Raji (cell line): ENCODE data around the gene ITGB8.

Experiments used
- POLR2A ChIP-seq: IDR thresholded peaks from 2 replicates; pipeline ENCODE4 v1.6.1; 2011; ENCODE audit warnings: low read depth, low read length, control low read depth; ENCODE audit not compliant: insufficient read depth

ITGB8 gene

GRCh38 chr7:20330239-20330927 lies at the start of gene ITGB8:
Gene ITGB8 (plus strand): TSS chr7:20330900. CDS start chr7:20331807, 907 bp downstream.
- TF ChIP-seq POLR2A: no peak

DNA sequence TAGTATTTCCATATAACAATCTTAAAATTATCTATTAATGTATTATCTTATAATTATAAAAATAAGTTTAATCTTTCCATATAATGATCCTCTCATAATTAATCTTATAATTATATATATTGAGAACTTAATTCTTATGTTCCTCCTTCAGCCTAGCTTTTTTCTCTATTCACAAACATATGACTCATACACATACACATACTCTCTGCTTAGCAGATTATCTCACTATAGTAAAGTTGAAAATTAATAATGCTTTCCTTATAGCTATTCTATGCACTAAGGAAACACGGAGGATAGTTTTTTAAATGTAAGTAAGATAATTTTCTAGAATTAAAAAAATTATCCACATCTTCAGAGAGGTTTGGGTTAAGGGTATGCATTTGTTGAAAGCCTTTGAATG lies 47.7 kb upstream of the ITGB8 start:
- TF ChIP-seq POLR2A: no peak

DNA sequence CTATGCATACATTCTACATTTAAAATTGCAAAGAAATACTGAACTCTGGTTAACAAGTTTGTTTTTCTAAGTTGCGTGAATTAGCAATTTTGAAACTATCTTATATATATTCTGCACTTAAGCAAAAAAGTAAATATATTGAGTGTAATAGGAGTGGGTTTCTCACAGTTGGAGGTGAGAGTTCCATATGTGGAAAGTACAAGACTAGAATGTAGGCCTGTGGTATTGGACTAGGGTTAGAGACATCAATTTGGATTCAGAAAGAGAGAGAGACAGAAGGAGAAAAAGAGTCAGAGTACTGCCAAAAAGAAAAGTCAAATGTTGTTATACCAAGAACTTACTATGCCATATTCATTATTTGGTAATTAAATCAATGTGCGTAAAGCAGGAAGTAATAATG lies 47.3 kb upstream of the ITGB8 start:
- no peak for TF ChIP-seq POLR2A

DNA sequence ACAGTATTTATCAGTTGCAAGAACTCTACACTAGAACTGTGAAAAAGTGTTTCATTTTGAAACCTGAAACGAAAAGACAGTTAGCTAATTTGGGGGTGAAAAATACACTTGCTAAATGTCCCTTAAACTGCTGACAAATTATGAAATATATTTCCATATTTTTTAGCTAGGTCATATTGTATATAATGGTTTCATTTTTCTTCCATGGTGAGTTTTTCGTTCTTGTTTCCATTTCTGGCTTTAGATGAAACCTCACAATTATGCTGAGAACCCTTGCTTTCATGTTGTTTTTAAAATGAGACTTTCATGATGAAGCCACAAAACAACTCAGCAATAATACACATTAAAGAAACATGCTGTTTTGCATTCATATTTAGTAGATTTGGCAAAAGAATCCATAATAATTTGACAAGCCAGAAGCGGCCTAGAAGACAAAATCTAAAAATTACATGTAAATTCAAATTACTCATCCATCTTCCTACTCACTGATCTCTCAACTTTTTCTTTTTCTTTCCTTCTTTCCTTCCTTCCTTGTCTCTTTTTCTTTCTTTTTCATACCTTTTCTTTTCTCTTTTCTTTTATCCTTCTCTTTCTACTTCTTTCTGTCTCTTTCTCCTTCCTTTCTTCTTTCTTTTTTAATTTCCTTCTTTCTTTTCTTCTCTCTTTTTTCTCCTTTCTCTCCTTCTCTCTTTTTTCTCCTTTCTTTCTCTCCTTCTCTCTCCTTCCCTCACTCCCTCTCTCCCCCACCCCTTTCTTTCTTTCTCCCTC lies 46.5 kb upstream of the ITGB8 start:
- no peak for TF ChIP-seq POLR2A

DNA sequence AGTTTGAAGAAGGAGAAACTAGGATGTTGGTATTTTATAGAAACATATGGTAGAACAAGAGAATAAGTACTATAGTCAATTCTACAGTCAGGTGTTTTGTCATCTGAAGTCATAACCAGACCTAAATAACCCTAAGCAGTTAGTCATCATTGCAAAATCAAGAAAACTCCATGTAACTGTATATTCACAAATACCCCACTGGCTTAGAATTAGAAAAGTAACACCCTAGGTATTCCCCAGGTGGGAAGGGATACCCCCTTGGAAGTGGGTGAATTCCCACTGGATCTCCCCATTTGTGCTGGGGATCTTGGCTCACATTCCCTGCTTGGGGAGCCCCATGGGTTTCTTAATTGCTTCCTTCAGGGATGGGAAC lies 45.9 kb upstream of the ITGB8 start:
- TF ChIP-seq POLR2A: no peak

DNA sequence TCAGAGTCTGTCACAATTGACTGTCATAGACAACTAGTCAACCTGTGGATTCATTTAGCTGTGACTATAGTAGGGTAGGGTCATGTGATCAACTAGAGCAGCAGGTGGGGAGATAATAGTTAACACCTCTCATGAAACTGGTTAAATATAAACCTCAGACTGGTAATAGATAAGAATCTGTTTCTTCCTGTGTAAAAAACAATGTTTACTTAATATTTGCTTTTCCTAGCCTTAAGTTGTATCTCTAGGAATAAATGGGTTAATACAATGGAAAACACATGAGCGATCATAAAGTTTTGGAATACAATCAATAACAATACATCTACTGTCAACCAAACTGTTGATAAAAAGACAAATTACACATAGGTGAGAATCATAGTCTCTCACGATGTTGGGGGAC lies 43.4 kb upstream of the ITGB8 start:
- TF ChIP-seq POLR2A: no peak

DNA sequence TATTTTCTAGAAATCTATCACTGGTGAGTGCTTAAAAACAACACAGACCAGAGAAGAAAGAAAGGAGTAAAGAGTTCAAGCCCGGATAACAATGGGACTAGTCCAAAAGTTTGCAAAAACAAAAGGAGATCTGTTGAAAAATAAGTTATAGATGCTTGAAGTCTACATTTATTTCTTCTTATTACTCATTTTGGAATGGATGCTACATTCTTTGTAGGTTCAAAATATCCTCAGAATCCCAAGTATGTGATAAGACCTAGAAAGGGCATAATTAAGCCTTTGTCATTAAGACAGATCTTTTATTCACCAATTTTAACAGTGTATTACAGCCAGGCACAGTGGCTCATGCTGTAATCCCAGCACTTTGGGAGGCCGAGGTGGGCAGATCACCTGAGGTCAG lies 42.7 kb upstream of the ITGB8 start:
- no peak for TF ChIP-seq POLR2A

GRCh38 chr7:20290505-20291111 lies 40.1 kb upstream of the ITGB8 start:
- TF ChIP-seq POLR2A: no peak

DNA sequence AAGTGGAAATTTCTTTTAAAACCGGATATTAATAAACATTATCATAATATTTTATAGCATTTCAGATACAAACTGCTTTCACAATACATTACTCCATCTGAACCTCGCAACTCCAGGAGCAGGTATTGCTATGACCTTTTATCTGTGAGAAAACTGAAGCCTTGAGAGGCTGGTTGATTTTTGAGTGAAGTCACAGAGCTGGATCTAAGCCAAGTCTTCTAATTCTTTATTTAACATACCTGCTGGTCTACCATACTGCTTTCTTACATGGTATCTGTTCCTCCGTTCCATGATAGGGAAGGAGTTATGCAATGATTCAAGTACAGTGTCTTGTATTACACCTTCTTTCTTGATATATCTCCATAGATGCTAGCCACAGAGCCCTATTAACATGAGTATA lies 37.4 kb upstream of the ITGB8 start:
- no peak for TF ChIP-seq POLR2A

DNA sequence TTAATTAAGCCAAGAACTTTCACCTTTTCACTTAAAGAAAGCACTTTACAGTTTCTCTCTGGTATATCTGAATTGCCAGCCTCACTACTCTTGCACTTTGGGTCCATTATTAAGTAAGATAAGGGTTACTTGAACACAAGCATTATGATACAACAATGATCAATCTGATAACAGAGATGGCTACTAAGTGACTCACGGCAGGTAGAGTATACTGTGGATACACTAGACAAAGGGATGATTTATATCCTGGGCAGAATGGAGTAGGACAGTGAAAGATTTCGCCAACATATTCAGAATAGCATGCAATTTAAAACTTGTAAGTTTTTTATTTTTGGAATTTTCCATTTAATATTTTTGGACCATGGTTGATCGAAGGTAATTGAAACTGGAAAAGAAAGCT lies 34.3 kb upstream of the ITGB8 start:
- no peak for TF ChIP-seq POLR2A

DNA sequence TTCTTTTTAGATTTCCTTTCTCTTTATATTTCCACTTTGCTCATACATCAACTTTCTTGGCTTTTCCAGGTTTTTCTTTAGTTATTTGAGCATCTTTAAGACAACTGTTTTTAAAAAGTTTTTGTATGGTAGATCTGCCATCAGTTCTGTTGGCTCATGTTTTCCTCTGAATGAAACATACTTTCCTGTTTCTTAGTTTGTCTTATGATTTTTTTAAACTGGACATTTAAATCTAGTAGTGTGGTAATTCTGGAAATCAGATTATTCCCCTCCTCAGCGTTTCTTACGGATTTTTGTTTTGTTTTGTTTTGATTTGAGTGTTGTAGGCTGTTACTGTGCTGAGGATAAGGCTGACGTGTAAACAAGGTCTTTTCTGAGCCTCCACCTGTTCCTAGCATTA lies 33.8 kb upstream of the ITGB8 start:
- no peak for TF ChIP-seq POLR2A

DNA sequence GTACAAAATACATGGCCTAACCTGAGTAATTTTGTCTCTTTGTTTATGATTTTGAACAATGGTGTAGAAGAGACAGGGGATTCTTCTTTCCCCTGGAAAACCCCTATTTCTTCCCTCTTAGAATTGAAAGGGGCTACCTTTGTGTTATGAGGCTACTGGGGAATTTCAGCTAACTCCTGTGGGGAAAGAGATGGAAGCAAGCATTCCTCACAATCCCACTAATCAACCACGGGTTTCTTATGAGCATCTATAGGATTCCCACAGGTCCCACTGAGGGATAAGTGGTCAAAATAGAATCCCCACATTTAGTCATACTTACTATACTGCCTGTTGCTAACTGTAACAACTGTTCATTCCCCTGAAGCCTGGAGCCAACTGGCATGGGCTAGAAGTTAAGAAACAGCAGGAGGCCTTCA lies 32.2 kb upstream of the ITGB8 start:
- TF ChIP-seq POLR2A: no peak

DNA sequence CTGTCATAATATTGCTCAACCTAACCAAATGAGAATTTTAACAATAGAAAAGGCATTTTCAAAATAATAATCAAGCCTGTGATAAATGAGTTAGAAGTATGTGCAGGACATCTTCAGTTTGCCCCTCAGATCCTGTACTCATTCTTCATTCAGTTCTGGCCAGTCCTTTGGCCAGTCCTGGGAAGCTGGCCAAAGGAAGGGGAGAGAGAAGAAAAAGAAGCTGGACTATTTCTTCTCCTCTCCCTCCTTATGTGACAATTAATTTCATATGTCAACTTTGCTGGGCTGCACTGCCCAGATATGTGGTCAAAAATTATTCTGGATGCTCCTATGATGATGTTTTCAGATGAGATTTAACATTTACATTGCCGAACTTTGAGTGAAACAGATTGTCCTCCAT lies 31.6 kb upstream of the ITGB8 start:
- no peak for TF ChIP-seq POLR2A

- TF ChIP-seq POLR2A: no peak
Measured at GRCh38 chr7:20299647-20300312, 30.9 kb upstream of the ITGB8 start.

DNA sequence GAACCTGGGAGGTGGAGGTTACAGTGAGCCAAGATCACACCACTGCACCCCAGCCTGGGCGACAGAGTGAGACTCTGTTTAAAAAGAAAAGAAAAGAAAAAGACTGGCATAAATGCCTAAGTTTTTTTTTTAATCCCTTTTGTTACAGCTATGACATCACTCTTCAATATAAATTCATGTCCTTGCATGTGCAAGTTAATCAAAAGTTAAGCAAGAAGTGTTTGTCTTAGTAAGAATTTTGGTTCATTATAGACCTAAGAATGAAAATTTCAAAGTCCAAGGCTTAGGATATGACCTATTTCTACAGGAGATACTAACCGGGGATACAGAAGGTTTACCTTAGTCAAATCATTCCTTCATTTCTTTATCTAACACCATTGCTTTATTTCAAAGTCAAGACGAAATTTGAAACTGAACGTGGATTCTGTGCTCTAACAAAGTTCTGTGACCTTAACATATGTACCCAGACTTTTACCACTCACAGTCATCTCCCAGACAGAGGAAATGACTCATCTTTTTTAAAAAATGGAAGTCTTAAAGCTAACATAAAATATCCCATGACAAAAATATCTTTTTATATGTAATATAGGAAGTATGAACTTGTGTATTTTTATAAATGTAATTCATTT lies 29.3 kb upstream of the ITGB8 start:
- TF ChIP-seq POLR2A: no peak
